Lung (tissue), 12 donors: ENCODE results near the gene CCDC68. TPM values are rescaled to one million over a fixed set of nuclear protein-coding genes. Genes with fewer than 3 reads are reported as not detected.

Source experiments
- ATAC-seq: fragments of 200-7000 bp; cut with Tn5 transposase; one replicate; pipeline ENCODE4 v1.9.1; 2020; ENCODE audit warnings: moderate number of reproducible peaks; ENCODE audit not compliant: insufficient read depth, low FRiP score
- DNase-seq, 3 donors: peaks; one replicate each; pipeline ENCODE4 v3.0.0-alpha.2; 2013 to 2017
- H3K27ac ChIP-seq, 2 donors: one replicate each; pipeline ENCODE4 v1.5.1; 2013; ENCODE audit warnings: mild to moderate bottlenecking in 2 of 2, moderate library complexity in 2 of 2, control low read depth in 1 of 2, inconsistent platforms in 1 of 2, low read depth in 1 of 2, low read length in 1 of 2
- H3K27me3 ChIP-seq, 3 donors: one replicate each; pipeline ENCODE4 v1.5.1; 2013; ENCODE audit warnings: low read length in 2 of 3; ENCODE audit not compliant: control insufficient read depth in 3 of 3, insufficient read depth in 3 of 3
- H3K36me3 ChIP-seq, 4 donors: one replicate each; pipeline ENCODE4 v1.5.1; 2013; ENCODE audit warnings: low read length in 4 of 4, mild to moderate bottlenecking in 1 of 4, moderate library complexity in 1 of 4; ENCODE audit not compliant: control insufficient read depth in 4 of 4, insufficient read depth in 4 of 4
- H3K4me1 ChIP-seq, 5 donors: one replicate each; pipeline ENCODE4 v1.5.1; 2013; ENCODE audit warnings: low read length in 5 of 5, mild to moderate bottlenecking in 2 of 5, moderate library complexity in 1 of 5; ENCODE audit not compliant: control insufficient read depth in 5 of 5, insufficient read depth in 5 of 5
- H3K4me3 ChIP-seq: one replicate; pipeline ENCODE4 v1.5.1; 2013; ENCODE audit warnings: mild to moderate bottlenecking, control low read depth, moderate library complexity
- H3K9ac ChIP-seq, 2 donors: one replicate each; pipeline ENCODE4 v1.5.1; 2013; ENCODE audit warnings: low read length in 2 of 2, control low read depth in 1 of 2; ENCODE audit not compliant: insufficient read depth in 1 of 2
- H3K9me3 ChIP-seq, 4 donors: one replicate each; pipeline ENCODE4 v1.5.1; 2013; ENCODE audit warnings: low read length in 3 of 4, mild to moderate bottlenecking in 1 of 4, moderate library complexity in 1 of 4; ENCODE audit not compliant: control insufficient read depth in 4 of 4, insufficient read depth in 3 of 4
- WGBS, 2 donors: extraction: QIAGEN DNeasy Blood & Tissue Kit; methylation state at CpG; one replicate each; pipeline ENCODE4 v1.1.7; 2013; 5-methylcytosine and 5-hydroxymethylcytosine counted together
- polyA plus RNA-seq, 2 donors: library from polyadenylated mRNA; stranded (reverse); fragments of 200-250 nt; gene quantifications; one replicate each; pipeline ENCODE4 v1.2.1, GENCODE V29; 2013
- total RNA-seq, 2 donors: library from RNA; depleted of rRNA in 1 of 2; stranded (reverse); fragments of >200 nt in 1 of 2; gene quantifications; one replicate each; pipeline ENCODE4 v1.2.1, GENCODE V29; 2014 to 2021
- TF ChIP-seq, protein P1 (sequence below): IDR thresholded peaks from 2 replicates; pipeline ENCODE4 v1.5.1; 2012; ENCODE audit warnings: mild to moderate bottlenecking; ENCODE audit errors: control extremely low read depth, extremely low read depth
- donor health status: control.
- donor health status: control.
- donor health status: Bipolar disorder and iron deficiency.
- donor health status: healthy.
- donor health status: DM: yes; HTN: yes; CAD: no.

CCDC68 gene
- total and polyA plus RNA-seq, 4 donors, result 6.7 to 90.4 (median 10.1) TPM

DNA sequence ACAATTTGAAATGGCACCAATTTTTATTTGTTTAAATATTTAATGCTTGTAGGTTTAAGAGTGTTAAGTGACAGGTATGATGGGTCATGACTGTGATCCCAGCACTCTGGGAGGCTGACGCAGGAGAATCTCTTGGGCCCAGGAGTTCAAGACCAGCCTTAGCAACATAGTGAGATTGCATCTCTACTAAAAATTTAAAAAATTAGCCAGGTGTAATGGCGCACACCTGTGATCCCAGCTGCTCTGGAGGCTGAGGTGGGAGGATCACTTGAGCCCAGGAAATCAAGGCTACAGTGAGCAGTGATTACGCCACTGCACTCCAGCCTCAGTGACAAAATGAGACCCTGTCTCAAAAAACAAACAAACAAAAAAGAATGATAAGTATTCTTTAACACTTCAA is 43.0 kb upstream of the CCDC68 start:
- WGBS, 2 donors, result 59 to 73% methylated on average over 3 of the region's 3 CpGs
- H3K27ac ChIP-seq, result no peak overlapping the region
- H3K9me3 ChIP-seq, result no peaks in the 10 kb centered on the region
- H3K9ac ChIP-seq, result no peak overlapping the region
- no peaks in the 10 kb centered on the region for H3K36me3 ChIP-seq
- no peaks in the 10 kb centered on the region for H3K4me1 ChIP-seq
- no peak for ATAC-seq
- no peak overlapping the region for H3K4me3 ChIP-seq
- TF ChIP-seq, protein P1, sequence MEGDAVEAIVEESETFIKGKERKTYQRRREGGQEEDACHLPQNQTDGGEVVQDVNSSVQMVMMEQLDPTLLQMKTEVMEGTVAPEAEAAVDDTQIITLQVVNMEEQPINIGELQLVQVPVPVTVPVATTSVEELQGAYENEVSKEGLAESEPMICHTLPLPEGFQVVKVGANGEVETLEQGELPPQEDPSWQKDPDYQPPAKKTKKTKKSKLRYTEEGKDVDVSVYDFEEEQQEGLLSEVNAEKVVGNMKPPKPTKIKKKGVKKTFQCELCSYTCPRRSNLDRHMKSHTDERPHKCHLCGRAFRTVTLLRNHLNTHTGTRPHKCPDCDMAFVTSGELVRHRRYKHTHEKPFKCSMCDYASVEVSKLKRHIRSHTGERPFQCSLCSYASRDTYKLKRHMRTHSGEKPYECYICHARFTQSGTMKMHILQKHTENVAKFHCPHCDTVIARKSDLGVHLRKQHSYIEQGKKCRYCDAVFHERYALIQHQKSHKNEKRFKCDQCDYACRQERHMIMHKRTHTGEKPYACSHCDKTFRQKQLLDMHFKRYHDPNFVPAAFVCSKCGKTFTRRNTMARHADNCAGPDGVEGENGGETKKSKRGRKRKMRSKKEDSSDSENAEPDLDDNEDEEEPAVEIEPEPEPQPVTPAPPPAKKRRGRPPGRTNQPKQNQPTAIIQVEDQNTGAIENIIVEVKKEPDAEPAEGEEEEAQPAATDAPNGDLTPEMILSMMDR, result no peak
- DNase-seq, result no peak
- no peaks in the 10 kb centered on the region for H3K27me3 ChIP-seq

DNA sequence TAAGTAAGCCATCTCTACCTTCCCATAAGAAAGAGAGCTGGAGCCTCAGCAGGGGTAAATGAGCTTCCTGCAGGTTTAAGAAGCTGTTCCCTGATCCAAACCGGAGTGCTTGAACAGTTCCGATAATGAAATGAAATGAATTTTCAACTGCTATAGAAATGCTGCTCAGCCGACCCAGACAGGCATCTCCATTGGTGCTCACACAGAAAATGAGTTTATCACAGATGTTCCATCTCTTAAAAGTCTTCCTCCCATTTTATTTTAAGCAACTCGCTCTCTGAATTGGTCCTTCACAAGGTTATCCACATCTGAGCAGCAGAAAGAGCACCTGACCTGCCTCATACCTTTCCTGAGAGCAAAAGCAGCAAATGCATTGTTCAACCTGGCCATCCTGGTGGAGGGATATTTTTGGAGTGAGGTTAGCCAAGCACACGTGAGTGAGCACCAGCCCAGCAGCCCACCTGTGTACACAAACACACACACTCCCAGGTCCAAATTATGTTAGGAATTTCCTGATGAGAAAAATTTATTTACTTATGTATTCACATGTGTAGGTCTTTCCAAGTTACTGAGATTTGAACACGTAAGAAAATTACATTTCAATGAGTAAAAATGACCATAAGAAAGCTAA is 42.2 kb upstream of the CCDC68 start:
- Histone ChIP-seq H3K4me1 (no peaks in the 10 kb centered on the region), H3K27me3 (no peaks in the 10 kb centered on the region), H3K36me3 (no peaks in the 10 kb centered on the region), H3K9me3 (no peaks in the 10 kb centered on the region), H3K4me3 (no peak overlapping the region), H3K27ac (no peak overlapping the region), H3K9ac (no peak overlapping the region)
- TF ChIP-seq, protein P1, result no peak
- DNase-seq, result peak; percentile 32 to 60 (median 40)
- ATAC-seq, result no peak
- WGBS, 2 donors, result 66 to 85% methylated on average over 6 of the region's 6 CpGs

DNA sequence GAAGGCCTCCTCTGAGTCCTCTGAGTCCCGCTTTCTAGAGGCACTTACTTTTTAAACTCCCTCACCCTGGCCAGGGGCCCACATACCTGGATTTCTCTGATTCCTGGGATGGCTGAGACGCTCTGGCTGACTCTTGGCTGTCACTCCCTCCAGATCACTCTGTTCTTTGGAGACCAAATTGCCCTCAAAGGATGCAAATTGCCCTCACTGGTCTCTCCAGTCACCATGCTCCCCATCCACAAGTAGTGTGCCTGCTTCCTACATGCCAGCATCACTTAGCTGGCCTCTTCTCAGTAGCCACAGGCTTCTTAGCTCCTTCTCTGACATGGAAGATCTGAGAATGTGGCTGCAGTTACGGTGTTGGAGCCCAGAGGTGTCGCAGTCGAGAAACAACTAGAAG is 41.3 kb upstream of the CCDC68 start:
- TF ChIP-seq, protein P1, result no peak
- no peak overlapping the region for H3K4me3 ChIP-seq
- H3K27me3 ChIP-seq, result no peaks in the 10 kb centered on the region
- no peak overlapping the region for H3K9ac ChIP-seq
- H3K9me3 ChIP-seq, result no peaks in the 10 kb centered on the region
- H3K4me1 ChIP-seq, result no peaks in the 10 kb centered on the region
- no peak for DNase-seq
- no peaks in the 10 kb centered on the region for H3K36me3 ChIP-seq
- no peak overlapping the region for H3K27ac ChIP-seq
- WGBS, 2 donors, result 90 to 92% methylated on average over 5 of the region's 5 CpGs
- ATAC-seq, result no peak

DNA sequence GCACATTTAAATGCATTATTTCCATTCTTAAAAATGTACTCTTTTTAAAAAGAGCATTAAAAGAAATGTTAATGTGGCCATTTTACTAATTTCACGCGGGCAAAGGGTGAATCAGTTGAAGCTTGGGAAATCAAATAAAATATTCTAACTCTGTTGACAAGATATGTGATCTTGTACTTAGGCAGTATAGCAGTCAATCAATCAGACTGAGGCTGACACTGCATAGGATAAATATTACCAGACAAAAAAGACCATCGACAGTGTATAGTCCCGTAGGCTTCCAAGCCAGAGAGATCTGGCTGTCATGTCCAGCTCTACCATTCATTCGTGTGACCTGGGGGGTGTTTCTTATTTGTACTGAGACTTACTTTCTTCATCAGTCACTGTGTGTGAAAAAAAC is 39.8 kb upstream of the CCDC68 start:
- 90 to 91% methylated on average over 5 of the region's 5 CpGs for WGBS, 2 donors
- Histone ChIP-seq H3K27me3 (no peaks in the 10 kb centered on the region), H3K4me1 (no peaks in the 10 kb centered on the region), H3K36me3 (no peaks in the 10 kb centered on the region), H3K4me3 (no peak overlapping the region), H3K9ac (no peak overlapping the region), H3K27ac (no peak overlapping the region), H3K9me3 (no peaks in the 10 kb centered on the region)
- DNase-seq (no peak), ATAC-seq (no peak)
- TF ChIP-seq, protein P1, result no peak
